ENCODE data around the gene CFAP99. TPM values are rescaled to one million over a fixed set of nuclear protein-coding genes. Genes with fewer than 3 reads are reported as not detected.

CFAP99 gene
- total RNA-seq, 2 experiments from 2014 or later = 0.11 TPM; not detected in 1

GRCh38 chr4:2443956-2444740 lies 25.4 kb downstream of the CFAP99 start:
- no peak for DNase-seq
- H3K36me3 Mint-ChIP-seq = no peaks in the 10 kb centered on the region
- no peaks in the 10 kb centered on the region for H3K9me3 Mint-ChIP-seq
- no peak overlapping the region for H3K27ac Mint-ChIP-seq
- H3K27me3 Mint-ChIP-seq = no peaks in the 10 kb centered on the region
- peaks cover 3% of the 10 kb centered on the region for H3K4me1 Mint-ChIP-seq
- POLR2A ChIA-PET = no interaction called here
- H3K4me3 Mint-ChIP-seq = no peak overlapping the region
- no peak for ATAC-seq (ENCODE audit: low read depth)

GRCh38 chr4:2445130-2445529 lies 26.4 kb downstream of the CFAP99 start:
- ATAC-seq (ENCODE audit: low read depth) = no peak
- Mint-ChIP-seq H3K27me3 (no peaks in the 10 kb centered on the region), H3K4me1 (peaks cover 3% of the 10 kb centered on the region), H3K4me3 (no peak overlapping the region), H3K36me3 (no peaks in the 10 kb centered on the region), H3K27ac (no peak overlapping the region), H3K9me3 (no peaks in the 10 kb centered on the region)
- POLR2A ChIA-PET = no interaction called here
- no peak for DNase-seq

DNA sequence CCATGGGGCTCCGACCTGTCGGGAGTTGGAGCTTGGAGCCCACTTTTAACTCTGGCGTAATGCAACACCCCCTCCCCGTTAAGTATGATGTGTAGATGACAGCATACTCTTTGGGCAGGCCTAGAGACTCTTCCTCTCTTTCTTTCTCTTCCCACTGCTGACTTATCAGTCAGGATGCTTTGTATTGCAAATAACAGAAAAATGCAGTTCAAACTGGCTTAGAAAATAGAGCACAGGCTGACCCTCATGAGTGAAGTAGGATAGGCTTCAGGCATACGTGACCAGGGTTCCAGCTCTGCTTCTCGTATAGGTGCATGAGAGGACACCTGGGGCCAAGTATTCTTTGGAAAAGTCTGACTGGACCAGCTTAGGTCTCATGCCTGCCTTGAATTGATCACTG lies 26.8 kb downstream of the CFAP99 start:
- no peaks in the 10 kb centered on the region for H3K9me3 Mint-ChIP-seq

DNA sequence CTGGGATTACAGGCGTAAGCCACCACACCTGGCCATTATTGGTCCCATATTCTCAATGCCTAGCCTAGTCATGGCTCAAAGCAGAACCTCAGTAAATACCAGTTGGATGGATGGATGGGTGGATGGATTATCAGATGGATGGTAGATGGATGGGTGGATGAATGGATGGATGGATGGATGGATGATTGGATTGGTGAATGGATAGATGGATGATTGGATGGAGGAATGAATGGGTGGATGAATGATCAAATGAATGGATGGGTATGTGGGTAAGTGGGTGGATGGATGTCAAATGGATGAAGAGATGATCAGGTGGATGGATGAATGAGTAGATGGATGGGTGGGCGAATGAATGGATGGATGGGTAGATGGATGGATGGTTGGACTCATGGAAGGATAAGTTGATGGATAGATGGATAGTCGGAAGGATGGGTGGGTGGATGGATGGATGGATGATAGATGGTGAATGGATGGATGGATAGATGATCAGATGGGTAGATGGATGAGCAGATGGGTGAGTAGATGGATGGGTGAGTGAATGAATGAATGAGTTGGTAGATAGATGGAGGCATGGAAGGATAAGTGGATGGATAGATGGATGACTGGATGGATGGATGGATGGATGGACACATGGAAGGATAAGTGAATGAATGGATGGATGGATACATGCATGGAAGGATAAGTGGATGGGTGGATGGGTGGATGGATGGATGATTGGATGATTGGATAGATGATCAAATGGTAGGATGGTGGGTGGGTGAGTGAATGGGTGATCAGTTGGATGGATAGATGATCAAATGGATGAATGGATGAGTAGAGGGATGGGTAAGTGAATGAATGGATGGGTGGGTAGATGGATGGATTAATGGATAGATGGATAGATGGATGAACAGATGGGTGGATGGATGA lies 28.2 kb downstream of the CFAP99 start:
- H3K4me3 Mint-ChIP-seq = no peak overlapping the region
- H3K36me3 Mint-ChIP-seq = no peaks in the 10 kb centered on the region
- DNase-seq = no peak
- no peaks in the 10 kb centered on the region for H3K9me3 Mint-ChIP-seq
- POLR2A ChIA-PET = no interaction called here
- no peaks in the 10 kb centered on the region for H3K27me3 Mint-ChIP-seq
- no peak overlapping the region for H3K27ac Mint-ChIP-seq
- no peak for ATAC-seq (ENCODE audit: low read depth)
- no peaks in the 10 kb centered on the region for H3K4me1 Mint-ChIP-seq

More for the DNA sequence above, 26.8 kb downstream of the CFAP99 start:
- Mint-ChIP-seq H3K36me3 (no peaks in the 10 kb centered on the region), H3K27me3 (no peaks in the 10 kb centered on the region), H3K27ac (no peak overlapping the region), H3K4me3 (no peak overlapping the region), H3K4me1 (peaks cover 3% of the 10 kb centered on the region)
- POLR2A ChIA-PET = no interaction called here
- ATAC-seq (ENCODE audit: low read depth) (no peak), DNase-seq (no peak)

GRCh38 chr4:2448589-2448988 lies 29.8 kb downstream of the CFAP99 start:
- no peak overlapping the region for H3K27ac Mint-ChIP-seq
- peaks cover 3% of the 10 kb centered on the region for H3K27me3 Mint-ChIP-seq
- no peaks in the 10 kb centered on the region for H3K9me3 Mint-ChIP-seq
- H3K4me1 Mint-ChIP-seq = no peaks in the 10 kb centered on the region
- POLR2A ChIA-PET = no interaction called here
- ATAC-seq (ENCODE audit: low read depth) = no peak
- no peak overlapping the region for H3K4me3 Mint-ChIP-seq
- H3K36me3 Mint-ChIP-seq = no peaks in the 10 kb centered on the region
- DNase-seq = no peak

GRCh38 chr4:2449051-2449450 lies 30.3 kb downstream of the CFAP99 start:
- Mint-ChIP-seq H3K27ac (no peak overlapping the region), H3K9me3 (no peaks in the 10 kb centered on the region), H3K27me3 (peaks cover 5% of the 10 kb centered on the region), H3K36me3 (no peaks in the 10 kb centered on the region), H3K4me3 (no peak overlapping the region), H3K4me1 (no peaks in the 10 kb centered on the region)
- no peak for DNase-seq
- ATAC-seq (ENCODE audit: low read depth) = no peak
- POLR2A ChIA-PET = no interaction called here

DNA sequence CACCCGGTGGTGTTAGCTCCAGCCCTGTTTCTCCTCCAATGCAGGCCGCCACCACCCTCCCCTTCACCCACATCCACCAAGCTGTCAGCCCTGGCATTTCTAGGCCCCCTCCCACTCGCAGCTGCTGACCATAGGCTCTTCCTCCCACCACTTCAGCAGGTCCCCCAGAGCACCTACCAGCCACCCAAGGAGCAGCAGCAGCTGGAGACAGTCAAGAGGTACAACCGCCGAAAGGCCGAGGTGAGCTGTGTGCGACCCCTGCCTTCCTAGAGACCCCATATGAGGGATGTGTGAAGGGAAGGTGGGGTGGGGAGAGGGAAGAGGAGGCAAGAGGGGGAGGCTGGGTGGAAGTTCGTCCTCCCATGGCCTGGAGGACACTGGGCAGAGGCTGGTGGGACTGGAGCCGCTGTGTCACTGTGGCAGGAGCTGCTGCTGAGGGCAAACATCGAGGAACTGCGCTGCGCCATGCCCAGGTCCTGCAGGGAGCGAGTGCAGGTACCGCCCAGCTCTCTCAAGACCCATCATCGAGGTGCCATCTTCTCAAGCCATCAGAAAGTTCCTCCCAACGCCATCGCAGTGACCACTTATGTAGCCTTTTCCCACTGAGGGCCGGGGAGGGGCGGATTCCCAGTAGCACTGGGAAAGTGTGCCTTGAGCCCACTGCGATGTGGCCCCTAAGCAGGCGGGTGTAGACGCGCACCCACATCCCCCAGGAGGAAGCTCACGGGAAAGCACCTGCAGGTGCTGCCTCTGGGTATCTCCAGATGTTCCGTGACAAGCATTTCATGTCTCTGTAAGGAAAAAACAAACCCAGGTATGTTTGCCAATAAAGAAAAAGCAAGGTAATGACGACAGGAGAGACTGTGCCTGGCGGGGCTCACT lies 31.0 kb downstream of the CFAP99 start:
- H3K4me1 Mint-ChIP-seq = no peaks in the 10 kb centered on the region
- H3K36me3 Mint-ChIP-seq = no peaks in the 10 kb centered on the region
- POLR2A ChIA-PET = no interaction called here
- DNase-seq (no peak), ATAC-seq (ENCODE audit: low read depth) (no peak)
- no peak overlapping the region for H3K4me3 Mint-ChIP-seq
- no peaks in the 10 kb centered on the region for H3K9me3 Mint-ChIP-seq
- peaks cover 5% of the 10 kb centered on the region for H3K27me3 Mint-ChIP-seq
- no peak overlapping the region for H3K27ac Mint-ChIP-seq

- ATAC-seq (ENCODE audit: low read depth) = no peak
- Mint-ChIP-seq H3K36me3 (no peaks in the 10 kb centered on the region), H3K27me3 (peaks cover 5% of the 10 kb centered on the region), H3K27ac (no peak overlapping the region), H3K4me1 (no peaks in the 10 kb centered on the region), H3K4me3 (no peak overlapping the region), H3K9me3 (no peaks in the 10 kb centered on the region)
- POLR2A ChIA-PET = interaction anchor here (1.0 kb wide), 1 partner anchor 17 kb away, joined by 3 read pairs; no protein-coding TSS in a partner anchor
- no peak for DNase-seq
Observed at GRCh38 chr4:2450394-2451035, 31.8 kb downstream of the CFAP99 start.

GRCh38 chr4:2451036-2451520 lies 32.3 kb downstream of the CFAP99 start:
- Mint-ChIP-seq H3K4me3 (no peak overlapping the region), H3K36me3 (no peaks in the 10 kb centered on the region), H3K4me1 (no peaks in the 10 kb centered on the region), H3K27ac (no peak overlapping the region), H3K27me3 (peaks cover 5% of the 10 kb centered on the region), H3K9me3 (no peaks in the 10 kb centered on the region)
- ATAC-seq (ENCODE audit: low read depth) (no peak), DNase-seq (no peak)
- POLR2A ChIA-PET = interaction anchor here (1.0 kb wide), 1 partner anchor 17 kb away, joined by 3 read pairs; no protein-coding TSS in a partner anchor

- Mint-ChIP-seq H3K9me3 (no peaks in the 10 kb centered on the region), H3K4me1 (no peaks in the 10 kb centered on the region), H3K27me3 (peaks cover 9% of the 10 kb centered on the region), H3K27ac (no peak overlapping the region), H3K36me3 (no peaks in the 10 kb centered on the region), H3K4me3 (no peak overlapping the region)
- DNase-seq (no peak), ATAC-seq (ENCODE audit: low read depth) (no peak)
- POLR2A ChIA-PET = no interaction called here
Observed at GRCh38 chr4:2451821-2452785, 33.3 kb downstream of the CFAP99 start.

DNA sequence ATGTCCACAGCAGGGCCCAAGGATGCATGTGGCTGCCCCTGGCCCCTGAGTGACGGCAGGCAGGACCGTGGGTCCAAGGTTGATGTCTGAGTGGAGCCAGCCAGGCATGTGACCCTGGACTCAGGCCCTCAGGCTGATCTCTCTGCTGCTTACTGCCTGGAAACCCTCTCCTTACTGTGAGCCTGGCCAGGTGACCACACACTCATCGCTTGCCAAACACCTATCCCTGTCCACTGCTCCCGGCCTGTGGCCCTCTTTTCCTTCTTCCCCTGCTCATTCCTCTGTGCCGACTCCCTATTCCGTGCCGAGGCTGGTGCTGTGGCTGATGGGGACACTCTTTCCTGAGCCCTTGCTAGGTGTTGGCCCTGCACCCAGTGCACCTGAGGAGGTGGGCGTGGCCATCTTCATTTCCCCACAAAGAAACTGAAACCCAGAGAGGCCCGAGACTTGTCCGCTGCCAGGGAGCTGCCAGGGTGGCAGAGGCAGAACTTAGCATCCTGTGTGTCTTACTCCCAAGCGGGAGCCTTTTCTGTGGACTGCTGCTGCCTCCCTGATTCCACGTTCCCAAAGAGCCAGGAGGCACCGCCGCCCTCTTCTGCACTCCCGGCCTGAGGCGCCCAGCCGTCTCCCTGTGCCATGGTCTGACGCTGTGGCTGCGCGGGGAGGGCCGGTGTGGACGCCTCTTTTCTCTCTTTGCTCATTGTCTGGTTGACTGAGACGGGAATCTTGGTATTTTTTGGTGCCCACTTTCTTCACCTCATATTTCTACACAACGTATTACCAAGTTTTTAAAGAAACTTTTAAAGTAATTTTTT lies 38.9 kb downstream of the CFAP99 start:
- peaks cover 25% of the 10 kb centered on the region for H3K27me3 Mint-ChIP-seq
- H3K36me3 Mint-ChIP-seq = no peaks in the 10 kb centered on the region
- H3K4me1 Mint-ChIP-seq = peaks cover 2% of the 10 kb centered on the region
- no peak overlapping the region for H3K27ac Mint-ChIP-seq
- POLR2A ChIA-PET = no interaction called here
- H3K4me3 Mint-ChIP-seq = no peak overlapping the region
- ATAC-seq (ENCODE audit: low read depth) (no peak), DNase-seq (no peak)
- H3K9me3 Mint-ChIP-seq = no peaks in the 10 kb centered on the region
